Measurements from ENCODE around the gene PIK3R3.
A peak's percentile ranks its signal among the peaks of the same experiment; 100 is the strongest.

Gene PIK3R3

GRCh38 chr1:46077644-46078043 lies 54.8 kb downstream of the PIK3R3 start:
- H2AK5ac ChIP-seq (ENCODE audit: low read length, severe bottlenecking) = no peak overlapping the region
- 100% methylated on average over 4 of the region's 4 CpGs for WGBS
- no peak overlapping the region for H3K27ac ChIP-seq (ENCODE audit: low read length, poor library complexity, severe bottlenecking)
- no peaks in the 10 kb centered on the region for H3K27me3 ChIP-seq (ENCODE audit: control insufficient read depth in 1 of 2, insufficient read depth in 1 of 2, low read length in 2 of 2)
- H3K79me1 ChIP-seq (replicated peaks; ENCODE audit: low read length, poor library complexity, severe bottlenecking) = peaks cover 23% of the 10 kb centered on the region
- no peak overlapping the region for H2BK120ac ChIP-seq (ENCODE audit: low read depth, low read length)
- H3K18ac ChIP-seq (ENCODE audit: low read depth in 1 of 2, low read length in 2 of 2) = peak overlapping the region in 1 of 2 experiments; percentile 43
- H2AFZ ChIP-seq (ENCODE audit: low read depth, low read length) = no peak overlapping the region
- H3K9ac ChIP-seq (ENCODE audit: low read length) = no peak overlapping the region
- H3K4me1 ChIP-seq (ENCODE audit: control insufficient read depth, insufficient read depth, low read depth, low read length) = peaks cover 3% of the 10 kb centered on the region
- no peak overlapping the region for H2BK15ac ChIP-seq (ENCODE audit: low read depth, poor library complexity, severe bottlenecking)
- no peak overlapping the region for H4K91ac ChIP-seq (ENCODE audit: low read length)
- H4K8ac ChIP-seq (ENCODE audit: low read length) = no peak overlapping the region
- no peak overlapping the region for H3K23ac ChIP-seq (ENCODE audit: low read length in 2 of 2)
- H2BK5ac ChIP-seq (ENCODE audit: low read depth, low read length, poor library complexity, severe bottlenecking) = no peak overlapping the region
- H3K14ac ChIP-seq (ENCODE audit: low read length in 2 of 2) = no peak overlapping the region
- no peak overlapping the region for H2BK12ac ChIP-seq (ENCODE audit: low read length in 2 of 2)
- no peak for DNase-seq
- no peak overlapping the region for H3K4me2 ChIP-seq (ENCODE audit: low read length, poor library complexity, severe bottlenecking)
- H3K4ac ChIP-seq (ENCODE audit: low read depth in 1 of 2, low read length in 2 of 2) = no peak overlapping the region
- H3K36me3 ChIP-seq (ENCODE audit: control insufficient read depth in 1 of 2, insufficient read depth in 2 of 2, low read depth in 1 of 2, low read length in 2 of 2) = peaks cover 4 to 10% of the 10 kb centered on the region in 2 experiments
- H3K4me3 ChIP-seq (ENCODE audit: insufficient read depth in 1 of 2, low read depth in 1 of 2, low read length in 2 of 2) = no peak overlapping the region
- no peaks in the 10 kb centered on the region for H3K9me3 ChIP-seq (ENCODE audit: control insufficient read depth, low read length)

- Histone ChIP-seq H2AFZ (ENCODE audit: low read depth, low read length) (no peak overlapping the region), H3K14ac (ENCODE audit: low read length in 2 of 2) (no peak overlapping the region), H3K4me3 (ENCODE audit: insufficient read depth in 1 of 2, low read depth in 1 of 2, low read length in 2 of 2) (no peak overlapping the region), H3K36me3 (ENCODE audit: control insufficient read depth in 1 of 2, insufficient read depth in 2 of 2, low read depth in 1 of 2, low read length in 2 of 2) (peaks cover 4 to 10% of the 10 kb centered on the region in 2 experiments), H2BK12ac (ENCODE audit: low read length in 2 of 2) (no peak overlapping the region), H3K27ac (ENCODE audit: low read length, poor library complexity, severe bottlenecking) (no peak overlapping the region), H2BK15ac (ENCODE audit: low read depth, poor library complexity, severe bottlenecking) (no peak overlapping the region), H3K4me2 (ENCODE audit: low read length, poor library complexity, severe bottlenecking) (no peak overlapping the region), H3K9ac (ENCODE audit: low read length) (no peak overlapping the region), H2BK120ac (ENCODE audit: low read depth, low read length) (no peak overlapping the region), H2AK5ac (ENCODE audit: low read length, severe bottlenecking) (no peak overlapping the region), H4K8ac (ENCODE audit: low read length) (no peak overlapping the region), H3K9me3 (ENCODE audit: control insufficient read depth, low read length) (no peaks in the 10 kb centered on the region), H3K23ac (ENCODE audit: low read length in 2 of 2) (no peak overlapping the region), H3K18ac (ENCODE audit: low read depth in 1 of 2, low read length in 2 of 2) (no peak overlapping the region), H2BK5ac (ENCODE audit: low read depth, low read length, poor library complexity, severe bottlenecking) (no peak overlapping the region), H3K27me3 (ENCODE audit: control insufficient read depth in 1 of 2, insufficient read depth in 1 of 2, low read length in 2 of 2) (no peaks in the 10 kb centered on the region), H4K91ac (ENCODE audit: low read length) (no peak overlapping the region), H3K4me1 (ENCODE audit: control insufficient read depth, insufficient read depth, low read depth, low read length) (peaks cover 3% of the 10 kb centered on the region), H3K4ac (ENCODE audit: low read depth in 1 of 2, low read length in 2 of 2) (no peak overlapping the region), H3K79me1 (replicated peaks; ENCODE audit: low read length, poor library complexity, severe bottlenecking) (peaks cover 19% of the 10 kb centered on the region)
- DNase-seq = no peak
- WGBS = 95% methylated on average over 2 of the region's 2 CpGs
These were observed 56.1 kb downstream of the PIK3R3 start for GRCh38 chr1:46076343-46076742.

DNA sequence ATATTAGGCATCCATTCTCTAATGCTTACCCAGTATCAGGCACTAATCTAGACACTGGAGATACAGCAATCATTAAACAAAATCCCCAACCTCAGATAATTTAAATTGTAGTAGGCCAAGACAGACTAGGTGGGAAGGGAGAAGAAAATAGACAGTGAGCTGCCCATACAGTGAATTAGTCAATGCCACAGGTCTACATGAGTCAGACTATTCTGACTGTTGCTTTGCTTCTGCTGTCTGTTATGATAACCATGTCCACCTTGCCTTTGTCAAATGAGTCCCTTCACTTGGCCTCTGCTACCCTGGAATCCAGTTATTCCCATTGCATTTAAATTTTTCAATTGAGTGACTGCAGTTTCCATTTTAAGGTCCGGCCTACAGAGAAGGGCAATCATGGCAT lies 59.5 kb downstream of the PIK3R3 start:
- Histone ChIP-seq H2AFZ (ENCODE audit: low read depth, low read length) (no peak overlapping the region), H2BK15ac (ENCODE audit: low read depth, poor library complexity, severe bottlenecking) (no peak overlapping the region), H3K14ac (ENCODE audit: low read length in 2 of 2) (no peak overlapping the region), H4K91ac (ENCODE audit: low read length) (no peak overlapping the region), H2BK12ac (ENCODE audit: low read length in 2 of 2) (no peak overlapping the region), H3K79me1 (replicated peaks; ENCODE audit: low read length, poor library complexity, severe bottlenecking) (peaks cover 14% of the 10 kb centered on the region), H4K8ac (ENCODE audit: low read length) (no peak overlapping the region), H2BK5ac (ENCODE audit: low read depth, low read length, poor library complexity, severe bottlenecking) (no peak overlapping the region), H3K23ac (ENCODE audit: low read length in 2 of 2) (no peak overlapping the region), H3K4ac (ENCODE audit: low read depth in 1 of 2, low read length in 2 of 2) (no peak overlapping the region), H3K9ac (ENCODE audit: low read length) (no peak overlapping the region), H3K36me3 (ENCODE audit: control insufficient read depth in 1 of 2, insufficient read depth in 2 of 2, low read depth in 1 of 2, low read length in 2 of 2) (peaks cover 9 to 13% of the 10 kb centered on the region in 2 experiments), H2BK120ac (ENCODE audit: low read depth, low read length) (no peak overlapping the region), H3K4me1 (ENCODE audit: control insufficient read depth, insufficient read depth, low read depth, low read length) (no peaks in the 10 kb centered on the region), H3K27ac (ENCODE audit: low read length, poor library complexity, severe bottlenecking) (no peak overlapping the region), H3K27me3 (ENCODE audit: control insufficient read depth in 1 of 2, insufficient read depth in 1 of 2, low read length in 2 of 2) (no peaks in the 10 kb centered on the region), H3K4me2 (ENCODE audit: low read length, poor library complexity, severe bottlenecking) (no peak overlapping the region), H3K9me3 (ENCODE audit: control insufficient read depth, low read length) (no peaks in the 10 kb centered on the region), H3K4me3 (ENCODE audit: insufficient read depth in 1 of 2, low read depth in 1 of 2, low read length in 2 of 2) (no peak overlapping the region), H2AK5ac (ENCODE audit: low read length, severe bottlenecking) (no peak overlapping the region), H3K18ac (ENCODE audit: low read depth in 1 of 2, low read length in 2 of 2) (no peak overlapping the region)
- WGBS = 100% methylated on average over 1 of the region's 1 CpG
- DNase-seq = no peak

DNA sequence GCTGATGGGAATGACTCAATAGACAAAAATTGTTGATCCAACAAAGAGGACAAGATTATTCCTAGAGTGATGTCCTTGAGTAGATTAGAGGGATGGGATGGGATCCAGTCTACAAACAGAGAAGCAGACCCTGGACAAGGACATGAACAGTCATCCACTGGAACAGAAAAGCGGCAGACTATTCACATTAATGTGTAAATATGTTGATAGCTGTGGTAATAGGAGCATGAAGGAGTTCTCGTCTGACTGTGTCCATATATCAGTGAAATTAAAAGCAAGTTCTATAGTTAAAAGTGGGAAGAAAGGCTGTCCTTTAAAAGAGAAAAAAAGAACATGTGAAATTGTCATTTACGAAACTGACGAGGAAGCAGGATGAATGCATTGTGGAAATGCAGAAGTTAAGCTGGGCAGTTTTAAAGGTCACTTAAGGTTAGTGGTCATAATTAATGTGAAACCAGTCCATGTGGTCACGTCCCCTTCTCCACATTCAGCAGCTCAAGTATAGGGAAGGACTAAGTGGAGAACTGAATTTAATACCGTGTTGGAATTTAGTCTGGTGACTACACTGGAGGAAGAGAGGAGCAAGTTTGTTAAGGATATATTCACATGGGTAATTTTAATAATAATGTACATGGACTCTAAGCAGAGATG lies 62.1 kb downstream of the PIK3R3 start:
- Histone ChIP-seq H2BK12ac (ENCODE audit: low read length in 2 of 2) (no peak overlapping the region), H3K4me2 (ENCODE audit: low read length, poor library complexity, severe bottlenecking) (no peak overlapping the region), H3K9me3 (ENCODE audit: control insufficient read depth, low read length) (no peaks in the 10 kb centered on the region), H3K9ac (ENCODE audit: low read length) (no peak overlapping the region), H3K4ac (ENCODE audit: low read depth in 1 of 2, low read length in 2 of 2) (no peak overlapping the region), H3K4me1 (ENCODE audit: control insufficient read depth, insufficient read depth, low read depth, low read length) (peaks cover 2% of the 10 kb centered on the region), H2BK5ac (ENCODE audit: low read depth, low read length, poor library complexity, severe bottlenecking) (no peak overlapping the region), H3K23ac (ENCODE audit: low read length in 2 of 2) (no peak overlapping the region), H2AK5ac (ENCODE audit: low read length, severe bottlenecking) (no peak overlapping the region), H3K79me1 (replicated peaks; ENCODE audit: low read length, poor library complexity, severe bottlenecking) (peaks cover 16% of the 10 kb centered on the region), H3K18ac (ENCODE audit: low read depth in 1 of 2, low read length in 2 of 2) (no peak overlapping the region), H2BK15ac (ENCODE audit: low read depth, poor library complexity, severe bottlenecking) (no peak overlapping the region), H3K27me3 (ENCODE audit: control insufficient read depth in 1 of 2, insufficient read depth in 1 of 2, low read length in 2 of 2) (no peaks in the 10 kb centered on the region), H3K36me3 (ENCODE audit: control insufficient read depth in 1 of 2, insufficient read depth in 2 of 2, low read depth in 1 of 2, low read length in 2 of 2) (peaks cover 11 to 12% of the 10 kb centered on the region in 2 experiments), H3K4me3 (ENCODE audit: insufficient read depth in 1 of 2, low read depth in 1 of 2, low read length in 2 of 2) (no peak overlapping the region), H4K8ac (ENCODE audit: low read length) (no peak overlapping the region), H2BK120ac (ENCODE audit: low read depth, low read length) (no peak overlapping the region), H2AFZ (ENCODE audit: low read depth, low read length) (no peak overlapping the region), H4K91ac (ENCODE audit: low read length) (no peak overlapping the region), H3K14ac (ENCODE audit: low read length in 2 of 2) (no peak overlapping the region), H3K27ac (ENCODE audit: low read length, poor library complexity, severe bottlenecking) (no peak overlapping the region)
- 98% methylated on average over 6 of the region's 6 CpGs for WGBS
- DNase-seq = no peak

Measured in mesenchymal stem cell (in vitro differentiated cells and primary cell).